IMR-90 (cell line): Measurements from ENCODE around the gene MT3. TPM values are rescaled to one million over a fixed set of nuclear protein-coding genes. Genes with fewer than 3 reads are reported as not detected.

Source experiments
- ATAC-seq: fragments of 200-7000 bp; cut with Tn5 transposase; 2 replicates; pipeline ENCODE4 v1.9.1; 2020; ENCODE audit warnings: low read depth, mild to moderate bottlenecking, moderate library complexity
- BruUV-seq: library from RNA; stranded (reverse); fragments of 400-500 nt; replicated peaks from 2 replicates; lab custom pipeline; 2021; lab: Mats Ljungman, UMichigan
- CTCF ChIA-PET: fragments of 300-600 bp; formaldehyde crosslinking; extraction: SDS; loops from one replicate; lab custom pipeline; 2021; ENCODE audit warnings: antibody characterized with exemption; lab: Yijun Ruan, JAX
- POLR2A ChIA-PET: fragments of 300-600 bp; sonication (Branson Sonifier 250); formaldehyde crosslinking; loops from one replicate; lab custom pipeline; 2022; ENCODE audit warnings: antibody characterized with exemption; ENCODE audit not compliant: unreplicated experiment; lab: Charles Lee
- DNase-seq: peaks from one replicate; pipeline ENCODE4 v3.0.0; 2013
- H2AFZ ChIP-seq: replicated peaks from 2 replicates; pipeline ENCODE3; 2013; ENCODE audit warnings: low read length, mild to moderate bottlenecking; ENCODE audit not compliant: poor library complexity
- H2AK5ac ChIP-seq: 2 replicates; pipeline ENCODE4 v1.6.1; 2013; ENCODE audit warnings: low read depth, low read length, inconsistent platforms
- H2AK9ac ChIP-seq: replicated peaks from 2 replicates; pipeline ENCODE3; 2013; ENCODE audit warnings: mild to moderate bottlenecking, low read depth, low read length, moderate library complexity; ENCODE audit not compliant: poor library complexity
- H2BK120ac ChIP-seq: 2 replicates; pipeline ENCODE4 v1.6.1; 2013; ENCODE audit warnings: low read depth, low read length, inconsistent platforms
- H2BK15ac ChIP-seq: 3 replicates; pipeline ENCODE4 v1.6.1; 2013; ENCODE audit warnings: low read depth, low read length, inconsistent platforms
- H2BK20ac ChIP-seq: 2 replicates; pipeline ENCODE4 v1.6.1; 2013; ENCODE audit warnings: low read depth, mild to moderate bottlenecking, inconsistent platforms, low read length, moderate library complexity
- H2BK5ac ChIP-seq: 2 replicates; pipeline ENCODE4 v1.6.1; 2013; ENCODE audit warnings: mild to moderate bottlenecking, low read depth, low read length, inconsistent platforms; ENCODE audit not compliant: poor library complexity, severe bottlenecking
- H3K14ac ChIP-seq: replicated peaks from 2 replicates; pipeline ENCODE4 v1.6.1; 2013; ENCODE audit warnings: low read depth, low read length, inconsistent platforms
- H3K18ac ChIP-seq: 2 replicates; pipeline ENCODE4 v1.6.1; 2013; ENCODE audit warnings: low read depth, low read length, control low read depth
- H3K23ac ChIP-seq: 2 replicates; pipeline ENCODE4 v1.6.1; 2013; ENCODE audit warnings: low read depth, low read length, inconsistent platforms
- H3K27ac ChIP-seq: 2 replicates; pipeline ENCODE4 v1.5.1; 2013; ENCODE audit warnings: mild to moderate bottlenecking, control low read depth, low read length; ENCODE audit not compliant: insufficient read depth
- H3K27me3 ChIP-seq: 2 replicates; pipeline ENCODE4 v1.6.1; 2013; ENCODE audit warnings: low read length; ENCODE audit not compliant: control insufficient read depth, insufficient read depth
- H3K36me3 ChIP-seq: 2 replicates; pipeline ENCODE4 v1.6.1; 2013; ENCODE audit warnings: low read length, mixed read lengths; ENCODE audit not compliant: control insufficient read depth, insufficient read depth
- H3K4ac ChIP-seq: 2 replicates; pipeline ENCODE4 v1.6.1; 2013; ENCODE audit warnings: low read depth, low read length, inconsistent platforms
- H3K4me1 ChIP-seq: 2 replicates; pipeline ENCODE4 v1.6.1; 2013; ENCODE audit warnings: low read length, mixed read lengths; ENCODE audit not compliant: control insufficient read depth, insufficient read depth
- H3K4me2 ChIP-seq: 2 replicates; pipeline ENCODE4 v1.6.1; 2013; ENCODE audit warnings: low read depth, mild to moderate bottlenecking, control low read depth, low read length, moderate library complexity
- H3K4me3 ChIP-seq: 2 replicates; pipeline ENCODE4 v1.5.1; 2013; ENCODE audit warnings: low read depth, mild to moderate bottlenecking, control low read depth, low read length, moderate library complexity; ENCODE audit not compliant: insufficient read depth
- H3K56ac ChIP-seq: 2 replicates; pipeline ENCODE4 v1.6.1; 2013; ENCODE audit warnings: low read length, inconsistent platforms; ENCODE audit not compliant: insufficient read depth; ENCODE audit errors: extremely low read depth
- H3K79me1 ChIP-seq, 2 experiments: 2 replicates each; pipeline ENCODE4 v1.6.1; 2013; ENCODE audit warnings: low read length in 2 of 2, inconsistent platforms in 1 of 2, low read depth in 1 of 2
- H3K9ac ChIP-seq: 2 replicates; pipeline ENCODE4 v1.6.1; 2013; ENCODE audit warnings: low read depth, low read length, control low read depth
- H3K9me1 ChIP-seq: 2 replicates; pipeline ENCODE4 v1.6.1; 2013; ENCODE audit warnings: low read length, inconsistent platforms; ENCODE audit not compliant: insufficient read depth
- H3K9me3 ChIP-seq: 2 replicates; pipeline ENCODE4 v1.6.1; 2013; ENCODE audit warnings: low read length; ENCODE audit not compliant: control insufficient read depth, insufficient read depth
- H4K20me1 ChIP-seq: 2 replicates; pipeline ENCODE4 v1.6.1; 2013; ENCODE audit warnings: low read length, inconsistent platforms; ENCODE audit not compliant: insufficient read depth
- H4K5ac ChIP-seq: 2 replicates; pipeline ENCODE4 v1.6.1; 2013; ENCODE audit warnings: mild to moderate bottlenecking, low read depth, low read length, control low read depth
- H4K8ac ChIP-seq, 2 experiments: 2 replicates each; pipeline ENCODE4 v1.6.1; 2013; ENCODE audit warnings: low read depth in 2 of 2, low read length in 2 of 2, control low read depth in 1 of 2, inconsistent platforms in 1 of 2
- H4K91ac ChIP-seq: 2 replicates; pipeline ENCODE4 v1.6.1; 2013; ENCODE audit warnings: low read depth, low read length, inconsistent platforms; ENCODE audit not compliant: insufficient read depth
- BHLHE40 ChIP-seq: fragments of 150-350 bp; IDR thresholded peaks from 2 replicates; pipeline ENCODE4 v1.6.1; 2016; ENCODE audit warnings: mild to moderate bottlenecking, low read depth, low read length
- CEBPB ChIP-seq: IDR thresholded peaks from 2 replicates; pipeline ENCODE4 v1.6.1; 2012; ENCODE audit warnings: low read depth, low read length, improper control_type of control experiment
- CHD1 ChIP-seq: IDR thresholded peaks from 2 replicates; pipeline ENCODE4 v1.6.1; 2012; ENCODE audit warnings: low read depth, low read length, improper control_type of control experiment
- ELK1 ChIP-seq: fragments of 150-350 bp; IDR thresholded peaks from 2 replicates; pipeline ENCODE4 v1.6.1; 2016; ENCODE audit warnings: low read depth, mild to moderate bottlenecking, low read length, moderate library complexity, borderline replicate concordance
- FOS ChIP-seq: fragments of 150-350 bp; IDR thresholded peaks from 2 replicates; pipeline ENCODE4 v1.6.1; 2016; ENCODE audit warnings: low read depth, low read length
- MAZ ChIP-seq: IDR thresholded peaks from 2 replicates; pipeline ENCODE4 v1.6.1; 2012; ENCODE audit warnings: low read depth, mild to moderate bottlenecking, low read length, improper control_type of control experiment, moderate library complexity, borderline replicate concordance
- MXI1 ChIP-seq: IDR thresholded peaks from 2 replicates; pipeline ENCODE4 v1.6.1; 2012; ENCODE audit warnings: low read depth, mild to moderate bottlenecking, low read length, moderate library complexity, borderline replicate concordance
- NFE2L2 ChIP-seq: fragments of 150-350 bp; IDR thresholded peaks from 2 replicates; pipeline ENCODE4 v1.6.1; 2016; ENCODE audit warnings: low read depth, mild to moderate bottlenecking, low read length
- RAD21 ChIP-seq: IDR thresholded peaks from 2 replicates; pipeline ENCODE4 v1.6.1; 2012; ENCODE audit warnings: low read length, improper control_type of control experiment
- RCOR1 ChIP-seq: IDR thresholded peaks from 2 replicates; pipeline ENCODE4 v1.6.1; 2012; ENCODE audit warnings: mild to moderate bottlenecking, low read length, improper control_type of control experiment; ENCODE audit not compliant: insufficient replicate concordance
- SMC3 ChIP-seq: fragments of 150-350 bp; IDR thresholded peaks from 2 replicates; pipeline ENCODE4 v1.6.1; 2016; ENCODE audit warnings: low read depth, mild to moderate bottlenecking, antibody characterized with exemption, low read length, moderate library complexity
- WGBS, 2 experiments: methylation state at CpG; one replicate each; pipeline versions ENCODE4 v1.1.5 to v1.1.7; 2013; ENCODE audit warnings: missing lambda C conversion rate in 2 of 2; ENCODE audit not compliant: insufficient read length in 1 of 2; ENCODE audit errors: extremely low coverage in 2 of 2; 5-methylcytosine and 5-hydroxymethylcytosine counted together
- dilution Hi-C: fragments of 300-500 bp; cut with HindIII; formaldehyde crosslinking; loops from one replicate; pipeline ENCODE4 v1.14.3; 2018; ENCODE audit warnings: low sequenced_read_pairs; ENCODE audit not compliant: unreplicated experiment
- in situ Hi-C: fragments of 300-500 bp; cut with MboI; formaldehyde crosslinking; loops from 3 replicates; pipeline ENCODE4 v1.14.3; 2019; ENCODE audit warnings: low sequenced_read_pairs, inconsistent platforms, mixed read lengths
- intact Hi-C: fragments of 100-400 bp; cut with micrococcal nuclease; formaldehyde crosslinking; loops from 2 replicates; pipeline ENCODE4 v1.10.0; 2022
- polyA plus RNA-seq, 3 experiments: library from polyadenylated mRNA; depleted of rRNA; stranded (reverse); fragments of >200 nt; gene quantifications; 2 replicates each; pipeline ENCODE4 v1.2.3, GENCODE V29; 2012; ENCODE audit warnings: low replicate concordance in 1 of 3
- total RNA-seq: library from RNA; depleted of rRNA; stranded (reverse); fragments of >200 nt; gene quantifications from 2 replicates; pipeline ENCODE4 v1.2.3, GENCODE V29; 2012
- TF ChIP-seq, protein P1 (sequence below): fragments of 150-350 bp; IDR thresholded peaks from 2 replicates; pipeline ENCODE4 v1.6.1; 2017; ENCODE audit warnings: mild to moderate bottlenecking, antibody characterized with exemption, low read length, low read depth

MT3 gene
- total and polyA plus RNA-seq, 2 of the 4 experiments (the other 2 are of a cell fraction): 0.62 TPM; not detected in 1

GRCh38 chr16:56547120-56547948, 42.0 kb upstream of the MT3 start:
- H2AFZ ChIP-seq: peak overlapping the region; percentile 65
- WGBS, 2 experiments: 21% methylated on average over 7 of the region's 12 CpGs; no CpG with 5 or more reads in 1 of the 2 experiments
- POLR2A ChIA-PET: no interaction called here
- H3K79me1 ChIP-seq: no peaks in the 10 kb centered on the region
- no peak overlapping the region for H3K23ac ChIP-seq
- H4K91ac ChIP-seq: peak overlapping the region; percentile 23; the same call in 1 of the 2 replicates
- H3K4ac ChIP-seq: peak overlapping the region; percentile 41; the same call in 1 of the 2 replicates
- H3K36me3 ChIP-seq: no peaks in the 10 kb centered on the region
- dilution Hi-C loops: no loop called here
- peaks cover 2% of the 10 kb centered on the region; the same call in 1 of the 2 replicates for H3K27me3 ChIP-seq
- H4K20me1 ChIP-seq: no peaks in the 10 kb centered on the region
- H3K4me2 ChIP-seq: 0 out of 2 replicates have a peak overlapping the region, but pooled peaks have one; percentile 17
- CTCF ChIA-PET: interaction anchor here (1.0 to 1.3 kb wide), 3 partner anchors 13 to 33 kb away, joined by 3 to 4 read pairs (median 3); no protein-coding TSS in a partner anchor
- H3K27ac ChIP-seq: no peak overlapping the region
- BruUV-seq: no TSS peak
- peak overlapping the region; percentile 13; the same call in 1 of the 3 replicates for H2BK15ac ChIP-seq
- no peaks in the 10 kb centered on the region for H3K9me3 ChIP-seq
- in situ Hi-C loops: loop anchor here (10.0 kb wide), 1 partner anchor 63 kb away; no protein-coding TSS in a partner anchor
- H4K5ac ChIP-seq: peak overlapping the region; percentile 8; the same call in 1 of the 2 replicates
- DNase-seq (peak; percentile 85), ATAC-seq (peak; percentile 82)
- H2AK5ac ChIP-seq: no peak overlapping the region; the same call in 1 of the 2 replicates
- no peak overlapping the region for H3K4me3 ChIP-seq
- intact Hi-C loops: no loop called here
- peak overlapping the region; percentile 37 to 75; a peak in 2 of 4 replicates for H4K8ac ChIP-seq
- H2BK120ac ChIP-seq: peak overlapping the region; percentile 44; the same call in 1 of the 2 replicates
- H2AK9ac ChIP-seq: no peak overlapping the region
- no peak overlapping the region for H3K56ac ChIP-seq
- H3K9me1 ChIP-seq: no peaks in the 10 kb centered on the region; the same call in 1 of the 2 replicates
- H3K18ac ChIP-seq: no peak overlapping the region
- peak overlapping the region; percentile 60; the same call in 1 of the 2 replicates for H2BK20ac ChIP-seq
- no peak overlapping the region for H3K9ac ChIP-seq
- peak overlapping the region; percentile 31 for H3K14ac ChIP-seq
- peaks cover 11% of the 10 kb centered on the region for H3K4me1 ChIP-seq
- no peak overlapping the region for H2BK5ac ChIP-seq
- TF ChIP-seq MAZ (no peak), RCOR1 (no peak), NFE2L2 (no peak), ELK1 (no peak), CHD1 (no peak), CEBPB (no peak), FOS (no peak), MXI1 (no peak), SMC3 (no peak), BHLHE40 (no peak), RAD21 (no peak)
- TF ChIP-seq, protein P1, sequence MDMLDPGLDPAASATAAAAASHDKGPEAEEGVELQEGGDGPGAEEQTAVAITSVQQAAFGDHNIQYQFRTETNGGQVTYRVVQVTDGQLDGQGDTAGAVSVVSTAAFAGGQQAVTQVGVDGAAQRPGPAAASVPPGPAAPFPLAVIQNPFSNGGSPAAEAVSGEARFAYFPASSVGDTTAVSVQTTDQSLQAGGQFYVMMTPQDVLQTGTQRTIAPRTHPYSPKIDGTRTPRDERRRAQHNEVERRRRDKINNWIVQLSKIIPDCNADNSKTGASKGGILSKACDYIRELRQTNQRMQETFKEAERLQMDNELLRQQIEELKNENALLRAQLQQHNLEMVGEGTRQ: no peak
